Loucy (cell line): ENCODE results near the gene STOX2.

Experiments
- H2AFZ ChIP-seq: fragments of 200-600 bp; sonication (generic); 2 replicates; pipeline ENCODE4 v1.6.0; 2016; ENCODE audit warnings: antibody characterized with exemption, mild to moderate bottlenecking, low read length, moderate library complexity
- H3F3A ChIP-seq: fragments of 200-600 bp; 2 replicates; pipeline ENCODE4 v1.6.0; 2016; ENCODE audit warnings: antibody characterized with exemption, low read depth, mild to moderate bottlenecking
- H3K27me3 ChIP-seq: fragments of 200-600 bp; sonication (generic); 2 replicates; pipeline ENCODE4 v1.6.1; 2014; ENCODE audit warnings: low read length, mild to moderate bottlenecking; ENCODE audit not compliant: insufficient read depth, poor library complexity, severe bottlenecking
- H3K36me3 ChIP-seq: fragments of 200-600 bp; sonication (generic); 2 replicates; pipeline ENCODE4 v1.6.1; 2016; ENCODE audit warnings: low read length; ENCODE audit not compliant: insufficient read depth
- H3K4me1 ChIP-seq: fragments of 200-600 bp; sonication (generic); 2 replicates; pipeline ENCODE4 v1.5.1; 2014; ENCODE audit warnings: low read length, mild to moderate bottlenecking; ENCODE audit not compliant: insufficient read depth, poor library complexity, severe bottlenecking
- H3K4me2 ChIP-seq: fragments of 200-600 bp; sonication (generic); 2 replicates; pipeline ENCODE4 v1.6.0; 2014; ENCODE audit warnings: antibody characterized with exemption, low read length, low read depth, mild to moderate bottlenecking; ENCODE audit not compliant: poor library complexity, severe bottlenecking
- H3K4me3 ChIP-seq: fragments of 200-600 bp; sonication (generic); 2 replicates; pipeline ENCODE4 v1.5.1; 2014; ENCODE audit warnings: low read length, mild to moderate bottlenecking, mixed read lengths; ENCODE audit not compliant: poor library complexity, severe bottlenecking
- H3K79me2 ChIP-seq: fragments of 200-600 bp; sonication (generic); 2 replicates; pipeline ENCODE4 v1.6.1; 2014; ENCODE audit warnings: low read length; ENCODE audit not compliant: insufficient read depth
- H3K9ac ChIP-seq: fragments of 200-600 bp; sonication (generic); 2 replicates; pipeline ENCODE4 v1.6.0; 2014; ENCODE audit warnings: mild to moderate bottlenecking, low read depth, low read length, moderate library complexity; ENCODE audit not compliant: poor library complexity, severe bottlenecking
- H3K9me2 ChIP-seq: fragments of 200-600 bp; sonication (generic); replicated peaks from 2 replicates; pipeline ENCODE4 v1.6.1; 2016; ENCODE audit warnings: low read depth, low read length, mixed read lengths
- H3K9me3 ChIP-seq: fragments of 200-600 bp; sonication (generic); 2 replicates; pipeline ENCODE4 v1.6.1; 2014; ENCODE audit warnings: mild to moderate bottlenecking, antibody characterized with exemption, low read length, low read depth; ENCODE audit not compliant: insufficient read depth
- H4K20me1 ChIP-seq: fragments of 200-600 bp; sonication (generic); 2 replicates; pipeline ENCODE4 v1.6.0; 2014; ENCODE audit warnings: antibody characterized with exemption, low read length, mild to moderate bottlenecking; ENCODE audit not compliant: insufficient read depth, poor library complexity, severe bottlenecking
- CTCF ChIP-seq: fragments of 200-600 bp; sonication (generic); conservative IDR thresholded peaks from 2 replicates; pipeline ENCODE4 v1.5.1; 2014; ENCODE audit warnings: mild to moderate bottlenecking, antibody characterized with exemption, low read length
- EZH2phosphoT487 ChIP-seq: fragments of 200-600 bp; IDR thresholded peaks from 2 replicates; pipeline ENCODE4 v1.6.1; 2018; ENCODE audit warnings: antibody characterized with exemption, mild to moderate bottlenecking, moderate library complexity, borderline replicate concordance

STOX2 gene

GRCh38 chr4:183909187-183909586 is 4.1 kb downstream of the STOX2 start:
- Histone ChIP-seq H3K4me3 (no peak overlapping the region), H3K4me2 (no peak overlapping the region), H3K9ac (no peak overlapping the region), H3K4me1 (peaks cover 9% of the 10 kb centered on the region), H2AFZ (no peak overlapping the region), H3F3A (no peaks in the 10 kb centered on the region), H3K9me3 (no peaks in the 10 kb centered on the region), H4K20me1 (no peaks in the 10 kb centered on the region), H3K79me2 (no peaks in the 10 kb centered on the region), H3K36me3 (no peaks in the 10 kb centered on the region), H3K9me2 (no peaks in the 10 kb centered on the region), H3K27me3 (peaks cover 39% of the 10 kb centered on the region)
- TF ChIP-seq EZH2phosphoT487 (no peak), CTCF (no peak)

- H3K9me3 ChIP-seq = no peaks in the 10 kb centered on the region
- no peak overlapping the region for H3K9ac ChIP-seq
- no peaks in the 10 kb centered on the region for H4K20me1 ChIP-seq
- peaks cover 35% of the 10 kb centered on the region for H3K27me3 ChIP-seq
- H3K79me2 ChIP-seq = no peaks in the 10 kb centered on the region
- H3K4me2 ChIP-seq = no peak overlapping the region
- no peaks in the 10 kb centered on the region for H3F3A ChIP-seq
- no peaks in the 10 kb centered on the region for H3K9me2 ChIP-seq
- no peak for TF ChIP-seq EZH2phosphoT487
- no peaks in the 10 kb centered on the region for H3K36me3 ChIP-seq
- H3K4me3 ChIP-seq = no peak overlapping the region
- H3K4me1 ChIP-seq = peaks cover 7% of the 10 kb centered on the region
- H2AFZ ChIP-seq = no peak overlapping the region
These were observed 4.7 kb downstream of the STOX2 start for GRCh38 chr4:183909801-183910200.

- Histone ChIP-seq H3K79me2 (no peaks in the 10 kb centered on the region), H2AFZ (no peak overlapping the region), H4K20me1 (no peaks in the 10 kb centered on the region)
These were observed 7.5 kb downstream of the STOX2 start for GRCh38 chr4:183912585-183912984.

More at GRCh38 chr4:183912585-183912984, 7.5 kb downstream of the STOX2 start:
- Histone ChIP-seq H3K9me3 (no peaks in the 10 kb centered on the region), H3K4me2 (no peak overlapping the region), H3K27me3 (peaks cover 10% of the 10 kb centered on the region), H3K4me1 (no peaks in the 10 kb centered on the region), H3K4me3 (no peak overlapping the region), H3F3A (no peaks in the 10 kb centered on the region), H3K9ac (no peak overlapping the region), H3K36me3 (no peaks in the 10 kb centered on the region), H3K9me2 (no peaks in the 10 kb centered on the region)
- no peak for TF ChIP-seq EZH2phosphoT487
- no peak for TF ChIP-seq CTCF
